AG09309 (cell line): ENCODE measurements around the gene DCAF15.

Source experiments
- DNase-seq: peaks from one replicate; pipeline ENCODE4 v3.0.0-alpha.2; 2010; ENCODE audit warnings: low read depth
- H3K4me3 ChIP-seq: 2 replicates; pipeline ENCODE4 v1.5.1; 2011; ENCODE audit warnings: mild to moderate bottlenecking, low read depth, low read length, moderate library complexity; ENCODE audit not compliant: control insufficient read depth
- TF ChIP-seq, protein P1 (sequence below): IDR thresholded peaks from 2 replicates; pipeline ENCODE4 v1.5.1; 2011; ENCODE audit warnings: mild to moderate bottlenecking, low read depth, low read length, inconsistent platforms; ENCODE audit not compliant: insufficient read depth, control insufficient read depth; ENCODE audit errors: missing control alignments

The DCAF15 gene

DNA sequence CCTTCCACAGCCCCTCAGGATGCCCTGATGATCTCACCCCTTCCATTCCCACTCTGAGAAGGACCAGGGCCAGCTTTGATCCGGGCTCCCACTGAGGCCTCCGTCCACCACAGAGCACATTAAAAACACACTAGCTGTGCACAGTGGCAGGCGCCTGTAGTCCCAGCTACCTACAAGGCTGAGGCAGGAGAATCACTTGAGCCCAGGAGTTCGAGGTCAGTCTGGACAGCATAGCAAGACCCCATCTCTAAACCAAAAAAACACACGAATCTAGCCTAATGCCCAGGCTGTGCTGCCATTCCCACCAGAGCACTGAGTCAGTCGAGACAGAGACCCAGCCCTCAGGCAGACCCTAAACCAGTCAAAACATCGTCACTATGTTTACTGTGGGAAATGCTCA lies 39.7 kb downstream of the DCAF15 start:
- TF ChIP-seq, protein P1, sequence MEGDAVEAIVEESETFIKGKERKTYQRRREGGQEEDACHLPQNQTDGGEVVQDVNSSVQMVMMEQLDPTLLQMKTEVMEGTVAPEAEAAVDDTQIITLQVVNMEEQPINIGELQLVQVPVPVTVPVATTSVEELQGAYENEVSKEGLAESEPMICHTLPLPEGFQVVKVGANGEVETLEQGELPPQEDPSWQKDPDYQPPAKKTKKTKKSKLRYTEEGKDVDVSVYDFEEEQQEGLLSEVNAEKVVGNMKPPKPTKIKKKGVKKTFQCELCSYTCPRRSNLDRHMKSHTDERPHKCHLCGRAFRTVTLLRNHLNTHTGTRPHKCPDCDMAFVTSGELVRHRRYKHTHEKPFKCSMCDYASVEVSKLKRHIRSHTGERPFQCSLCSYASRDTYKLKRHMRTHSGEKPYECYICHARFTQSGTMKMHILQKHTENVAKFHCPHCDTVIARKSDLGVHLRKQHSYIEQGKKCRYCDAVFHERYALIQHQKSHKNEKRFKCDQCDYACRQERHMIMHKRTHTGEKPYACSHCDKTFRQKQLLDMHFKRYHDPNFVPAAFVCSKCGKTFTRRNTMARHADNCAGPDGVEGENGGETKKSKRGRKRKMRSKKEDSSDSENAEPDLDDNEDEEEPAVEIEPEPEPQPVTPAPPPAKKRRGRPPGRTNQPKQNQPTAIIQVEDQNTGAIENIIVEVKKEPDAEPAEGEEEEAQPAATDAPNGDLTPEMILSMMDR, result no peak
- H3K4me3 ChIP-seq, result no peak overlapping the region
- no peak for DNase-seq

DNA sequence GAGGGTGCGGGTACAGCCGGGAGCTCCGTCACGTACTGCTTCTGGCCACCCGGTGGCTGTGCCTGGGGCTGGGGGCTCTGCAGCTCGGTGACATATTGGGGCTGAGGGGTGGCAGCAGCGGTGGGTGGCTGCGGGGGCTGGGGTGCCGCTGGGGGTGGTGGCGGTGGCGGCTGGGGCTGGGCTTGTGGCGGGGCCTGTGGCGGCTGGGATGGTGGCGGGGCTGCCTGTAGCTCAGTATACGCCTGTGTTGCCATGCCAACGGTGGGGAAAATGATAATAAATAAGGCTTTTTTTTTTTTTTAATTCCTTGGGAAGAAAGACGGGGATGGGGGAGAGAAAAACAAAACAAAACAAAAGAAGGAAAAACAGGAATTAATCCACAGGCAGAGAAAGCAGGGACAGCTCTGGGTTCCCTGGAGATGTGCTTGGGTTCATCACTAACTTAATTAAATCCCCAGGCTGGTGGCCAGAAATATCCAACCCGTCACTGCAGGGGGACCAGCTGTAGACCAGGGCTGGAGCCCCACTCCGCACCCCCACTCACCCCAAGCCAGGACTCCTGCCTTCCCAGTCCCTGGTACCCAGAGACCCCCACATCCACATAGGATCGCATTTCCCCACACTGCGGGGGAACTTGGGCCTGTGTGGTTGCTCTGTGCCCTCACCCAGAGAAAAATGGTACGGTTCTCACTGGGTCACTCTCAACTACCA lies 41.4 kb downstream of the DCAF15 start:
- TF ChIP-seq, protein P1, result no peak
- no peak overlapping the region for H3K4me3 ChIP-seq
- DNase-seq, result no peak

DNA sequence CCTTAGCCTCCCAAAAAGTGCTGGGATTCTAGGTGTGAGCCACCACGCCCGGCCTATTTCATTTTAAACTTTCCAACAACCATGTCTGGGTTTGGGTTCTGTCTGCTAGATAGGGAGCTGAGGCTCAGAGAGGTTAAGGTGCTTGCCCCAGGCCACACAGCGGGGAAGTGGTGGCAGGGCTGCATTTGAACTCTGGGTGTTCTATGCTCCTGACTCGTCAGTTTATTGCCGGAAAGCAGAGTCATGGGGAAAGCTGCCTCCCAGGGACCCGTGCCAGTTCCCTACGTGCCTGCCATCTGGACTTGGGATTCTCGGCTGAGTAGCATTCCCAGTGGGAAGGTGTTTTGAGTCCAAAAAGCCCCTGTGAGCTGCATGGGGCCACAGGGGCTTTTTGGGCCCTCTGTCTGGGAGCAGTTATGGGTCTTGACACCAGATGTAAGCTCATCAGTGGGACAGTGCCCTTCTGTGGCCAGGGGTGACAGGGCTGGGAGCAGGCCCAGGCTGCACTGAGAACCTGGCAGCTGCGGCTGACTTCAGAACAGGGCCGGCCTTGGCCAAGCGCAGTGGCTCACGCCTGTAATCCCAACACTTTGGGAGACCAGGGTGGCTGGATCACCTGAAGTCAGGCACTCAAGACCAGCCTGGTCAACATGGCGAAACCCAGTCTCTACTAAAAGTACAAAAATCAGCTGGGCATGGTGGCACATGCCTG lies 42.9 kb downstream of the DCAF15 start:
- TF ChIP-seq, protein P1, result no peak
- no peak overlapping the region for H3K4me3 ChIP-seq
- DNase-seq, result no peak

DNA sequence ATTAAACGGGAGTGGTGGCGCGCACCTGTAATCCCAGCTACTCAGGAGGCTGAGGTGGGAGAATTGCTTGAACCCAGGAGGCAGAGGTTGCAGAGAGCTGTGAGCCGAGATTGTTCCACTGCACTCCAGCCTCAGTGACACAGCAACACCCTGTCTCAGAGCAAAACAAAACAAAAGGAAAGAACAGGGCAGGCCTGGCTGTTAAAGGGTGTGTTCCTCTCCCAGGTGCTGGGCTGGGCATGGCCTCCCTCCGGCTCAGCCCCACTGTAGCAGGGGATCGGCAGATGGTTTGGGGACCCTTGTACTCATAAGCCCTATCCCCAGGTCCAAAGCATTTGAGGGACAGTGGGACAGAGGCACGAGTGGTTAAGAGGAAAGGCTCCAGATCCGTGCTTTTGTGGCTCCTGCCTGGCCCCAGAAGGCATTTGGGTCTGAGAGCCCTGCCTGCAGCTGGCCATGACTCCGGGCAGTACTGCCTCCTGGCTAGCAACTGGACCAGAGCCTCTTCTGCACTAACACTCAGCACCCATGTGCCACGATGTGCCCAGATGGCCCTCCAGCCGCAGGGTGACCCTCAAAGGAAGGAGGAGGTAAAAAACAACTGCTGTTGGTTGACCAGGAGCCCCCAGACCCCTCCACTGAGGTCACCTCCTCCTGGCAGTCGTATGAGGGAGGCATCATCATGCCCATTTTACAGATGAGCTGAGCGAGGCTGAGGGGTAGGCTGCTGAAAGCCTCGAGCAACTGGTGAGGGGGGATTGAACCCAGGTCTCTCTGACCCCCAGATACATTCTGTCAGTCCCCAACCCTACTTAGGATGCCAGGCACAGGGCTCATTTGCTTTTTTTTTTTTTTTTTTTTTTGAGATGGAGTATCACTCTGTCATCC lies 43.8 kb downstream of the DCAF15 start:
- DNase-seq, result no peak
- TF ChIP-seq, protein P1, result no peak
- no peak overlapping the region for H3K4me3 ChIP-seq

DNA sequence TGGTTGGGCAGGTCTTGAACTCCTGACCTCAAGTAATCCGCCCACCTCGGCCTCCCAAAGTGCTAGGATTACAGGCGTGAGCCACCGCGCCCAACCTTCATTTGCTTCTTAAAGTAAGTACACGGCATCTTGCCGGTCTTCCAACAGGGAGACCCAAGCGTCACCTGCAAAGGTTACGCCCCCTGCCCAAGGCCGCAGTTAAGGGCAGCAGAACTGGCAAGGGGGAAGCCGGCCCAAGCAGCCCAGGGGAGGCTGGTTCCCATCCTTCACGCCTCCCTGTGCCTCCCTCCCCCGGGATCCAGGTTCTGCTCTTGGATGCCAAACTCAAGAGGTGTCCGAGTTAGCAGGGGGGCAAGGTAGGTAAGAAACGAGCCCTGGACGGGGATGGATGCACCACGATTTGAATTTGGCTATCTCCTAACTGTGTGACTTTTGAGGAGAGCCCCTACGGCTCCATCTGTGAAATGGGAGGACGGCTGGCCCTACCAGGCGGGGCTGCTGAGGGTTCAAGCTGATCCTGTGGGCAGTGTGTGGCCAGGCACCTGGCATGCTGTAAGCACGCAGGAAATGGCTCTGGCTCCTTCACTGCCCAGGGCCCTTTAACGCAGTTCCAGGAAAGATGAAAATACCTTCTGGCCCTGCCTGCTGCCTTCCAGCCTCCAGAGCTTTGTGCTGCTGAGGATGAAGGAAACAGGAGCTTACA lies 44.8 kb downstream of the DCAF15 start:
- no peak overlapping the region for H3K4me3 ChIP-seq
- DNase-seq, result no peak
- TF ChIP-seq, protein P1, result no peak

DNA sequence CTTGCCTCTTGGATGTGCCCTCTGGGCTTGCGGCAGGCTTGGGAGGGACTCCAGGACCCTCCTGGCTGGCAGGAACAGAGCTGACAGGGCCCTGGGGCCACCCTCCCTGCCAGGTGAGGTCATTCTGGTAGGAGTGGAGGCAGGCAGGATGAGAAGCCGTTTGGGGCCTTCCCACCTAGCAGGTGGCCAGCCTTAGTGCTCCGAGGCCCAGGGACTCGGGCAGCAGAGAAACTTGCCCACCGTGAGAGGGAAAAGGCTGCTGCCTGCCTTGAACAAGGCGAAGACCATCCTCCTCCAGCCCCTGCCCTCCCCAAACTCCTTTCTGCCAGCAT lies 45.3 kb downstream of the DCAF15 start:
- no peak for DNase-seq
- TF ChIP-seq, protein P1, result no peak
- no peak overlapping the region for H3K4me3 ChIP-seq
